AG09309 (cell line): ENCODE results near the gene CCNA2.

Experiments used
- DNase-seq: peaks from one replicate; pipeline ENCODE4 v3.0.0-alpha.2; 2010; ENCODE audit warnings: low read depth
- H3K4me3 ChIP-seq: 2 replicates; pipeline ENCODE4 v1.5.1; 2011; ENCODE audit warnings: mild to moderate bottlenecking, low read depth, low read length, moderate library complexity; ENCODE audit not compliant: control insufficient read depth
- CTCF ChIP-seq: IDR thresholded peaks from 2 replicates; pipeline ENCODE4 v1.5.1; 2011; ENCODE audit warnings: mild to moderate bottlenecking, low read depth, low read length, inconsistent platforms; ENCODE audit not compliant: insufficient read depth, control insufficient read depth; ENCODE audit errors: missing control alignments

Gene CCNA2

GRCh38 chr4:121799867-121800501, 23.7 kb downstream of the CCNA2 start:
- DNase-seq = no peak
- no peak overlapping the region for H3K4me3 ChIP-seq
- no peak for TF ChIP-seq CTCF

- no peak overlapping the region for H3K4me3 ChIP-seq
- TF ChIP-seq CTCF = no peak
- no peak for DNase-seq
These were observed 24.4 kb downstream of the CCNA2 start for GRCh38 chr4:121799208-121799823.

- no peak for DNase-seq
- TF ChIP-seq CTCF = no peak
These were observed 27.4 kb downstream of the CCNA2 start for GRCh38 chr4:121796283-121796682.

GRCh38 chr4:121794505-121795188, 29.0 kb downstream of the CCNA2 start:
- no peak overlapping the region for H3K4me3 ChIP-seq
- no peak for DNase-seq
- TF ChIP-seq CTCF = no peak

More at GRCh38 chr4:121796283-121796682, 27.4 kb downstream of the CCNA2 start:
- H3K4me3 ChIP-seq = no peak overlapping the region

GRCh38 chr4:121792966-121793365, 30.7 kb downstream of the CCNA2 start:
- DNase-seq = no peak
- TF ChIP-seq CTCF = no peak
- H3K4me3 ChIP-seq = no peak overlapping the region

- DNase-seq = peak; percentile 77
- no peak for TF ChIP-seq CTCF
- no peak overlapping the region for H3K4me3 ChIP-seq
These were observed 32.2 kb downstream of the CCNA2 start for GRCh38 chr4:121791481-121791880.
